Left lung (tissue), 10 donors: ENCODE results near the gene SYTL3. TPM values are rescaled to one million over a fixed set of nuclear protein-coding genes. Genes with fewer than 3 reads are reported as not detected.

ENCODE experiments used
- ATAC-seq: fragments of 200-7000 bp; cut with Tn5 transposase; one replicate; pipeline ENCODE4 v1.9.1; 2020; ENCODE audit warnings: moderate library complexity
- DNase-seq, 4 donors: peaks; one replicate each; pipeline ENCODE4 v3.0.0-alpha.2; 2013 to 2020
- H3K27ac ChIP-seq, 2 donors: fragments of 200-600 bp; sonication (generic) in 1 of 2; one replicate each; pipeline versions ENCODE4 v1.5.0 to v1.8.0; 2020 to 2021
- H3K27me3 ChIP-seq, 2 donors: fragments of 200-600 bp; sonication (generic) in 1 of 2; one replicate each; pipeline versions ENCODE4 v1.5.0 to v1.8.0; 2020 to 2021
- H3K36me3 ChIP-seq, 2 donors: fragments of 200-600 bp; sonication (generic) in 1 of 2; one replicate each; pipeline versions ENCODE4 v1.5.0 to v1.8.0; 2020 to 2021
- H3K4me1 ChIP-seq, 2 donors: fragments of 200-600 bp; one replicate each; pipeline ENCODE4 v1.8.0; 2021
- H3K4me3 ChIP-seq, 2 donors: fragments of 200-600 bp; sonication (generic) in 1 of 2; one replicate each; pipeline versions ENCODE4 v1.5.0 to v1.8.0; 2020 to 2021; ENCODE audit warnings: mild to moderate bottlenecking in 1 of 2
- H3K9me3 ChIP-seq, 2 donors: fragments of 200-600 bp; sonication (generic) in 1 of 2; one replicate each; pipeline versions ENCODE4 v1.5.0 to v1.8.0; 2020 to 2021
- intact Hi-C, 2 donors: fragments of 100-400 bp; cut with DNase I; formaldehyde crosslinking; loops; one replicate each; pipeline versions ENCODE4 v1.11.2 to v1.14.2; 2022
- polyA plus RNA-seq, 6 donors: library from polyadenylated mRNA; unstranded; fragments of 120-200 nt; gene quantifications; one replicate each; pipeline ENCODE4 v1.2.1, GENCODE V29; 2013; ENCODE audit not compliant: insufficient read length in 6 of 6
- total RNA-seq, 2 donors: library from RNA; stranded (reverse); fragmentation: NEBNext Ultra II Directional; extraction: Animal tissue kit (Norgen Biotek cat#: 25700); gene quantifications; one replicate each; pipeline ENCODE4 v1.2.1, GENCODE V29; 2021
- TF ChIP-seq, protein P1 (sequence below), 2 donors: fragments of 200-600 bp; sonication (generic) in 1 of 2; IDR thresholded peaks; one replicate each; pipeline versions ENCODE4 v1.5.0 to v1.8.0; 2021; ENCODE audit warnings: antibody characterized with exemption in 2 of 2
- donor health status: DM: no; HTN: yes; CAD: no.
- donor health status: DM: no; HTN: no; CAD: no.

SYTL3 gene
- total and polyA plus RNA-seq, 8 donors: 6.5 to 10.3 (median 8.3) TPM

- Histone ChIP-seq H3K4me3 (no peak overlapping the region), H3K27me3 (no peaks in the 10 kb centered on the region), H3K36me3 (no peaks in the 10 kb centered on the region), H3K27ac (peak overlapping the region; percentile 67 to 77), H3K4me1 (peaks cover 24 to 35% of the 10 kb centered on the region in 2 donors), H3K9me3 (no peaks in the 10 kb centered on the region)
- intact Hi-C loops: no loop called here
- ATAC-seq (peak; percentile 68), DNase-seq (peak in 2 of 4 donors; percentile 59 to 69)
- TF ChIP-seq, protein P1, sequence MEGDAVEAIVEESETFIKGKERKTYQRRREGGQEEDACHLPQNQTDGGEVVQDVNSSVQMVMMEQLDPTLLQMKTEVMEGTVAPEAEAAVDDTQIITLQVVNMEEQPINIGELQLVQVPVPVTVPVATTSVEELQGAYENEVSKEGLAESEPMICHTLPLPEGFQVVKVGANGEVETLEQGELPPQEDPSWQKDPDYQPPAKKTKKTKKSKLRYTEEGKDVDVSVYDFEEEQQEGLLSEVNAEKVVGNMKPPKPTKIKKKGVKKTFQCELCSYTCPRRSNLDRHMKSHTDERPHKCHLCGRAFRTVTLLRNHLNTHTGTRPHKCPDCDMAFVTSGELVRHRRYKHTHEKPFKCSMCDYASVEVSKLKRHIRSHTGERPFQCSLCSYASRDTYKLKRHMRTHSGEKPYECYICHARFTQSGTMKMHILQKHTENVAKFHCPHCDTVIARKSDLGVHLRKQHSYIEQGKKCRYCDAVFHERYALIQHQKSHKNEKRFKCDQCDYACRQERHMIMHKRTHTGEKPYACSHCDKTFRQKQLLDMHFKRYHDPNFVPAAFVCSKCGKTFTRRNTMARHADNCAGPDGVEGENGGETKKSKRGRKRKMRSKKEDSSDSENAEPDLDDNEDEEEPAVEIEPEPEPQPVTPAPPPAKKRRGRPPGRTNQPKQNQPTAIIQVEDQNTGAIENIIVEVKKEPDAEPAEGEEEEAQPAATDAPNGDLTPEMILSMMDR (IDR thresholded peaks at IDR 0.05): no peak
These were observed 57.4 kb downstream of the SYTL3 start for GRCh38 chr6:158707120-158707820.

- Histone ChIP-seq H3K4me1 (peaks cover 24 to 35% of the 10 kb centered on the region in 2 donors), H3K36me3 (no peaks in the 10 kb centered on the region), H3K9me3 (no peaks in the 10 kb centered on the region), H3K27me3 (no peaks in the 10 kb centered on the region), H3K4me3 (no peak overlapping the region), H3K27ac (peak overlapping the region; percentile 67 to 77)
- TF ChIP-seq, protein P1 (IDR thresholded peaks at IDR 0.05): no peak
- ATAC-seq (peak; percentile 60), DNase-seq (peak in 1 of 4 donors; percentile 68)
- intact Hi-C loops: no loop called here
These were observed 58.0 kb downstream of the SYTL3 start for GRCh38 chr6:158707821-158708195.

DNA sequence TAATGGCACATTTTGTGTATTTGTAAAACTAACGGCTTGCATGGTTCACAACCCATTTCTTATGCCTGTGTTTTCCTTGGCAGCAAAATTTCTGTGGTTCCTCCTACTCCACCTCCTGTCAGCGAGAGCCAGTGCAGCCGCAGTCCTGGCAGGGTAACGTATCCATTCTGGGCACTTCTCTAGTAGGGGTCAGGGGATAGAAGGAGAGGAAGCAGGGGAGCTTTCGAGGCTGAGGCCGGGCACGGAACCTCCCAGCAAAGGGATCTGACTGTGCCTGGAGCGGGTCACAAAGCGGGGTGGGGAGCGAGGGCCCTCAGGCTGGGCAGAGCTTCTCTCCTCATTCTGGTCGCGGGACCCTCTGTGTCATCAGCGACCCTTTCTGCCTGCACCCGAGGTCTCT lies 58.4 kb downstream of the SYTL3 start:
- Histone ChIP-seq H3K27me3 (no peaks in the 10 kb centered on the region), H3K4me3 (no peak overlapping the region), H3K36me3 (no peaks in the 10 kb centered on the region), H3K27ac (peak overlapping the region; percentile 67 to 77), H3K4me1 (peaks cover 24 to 35% of the 10 kb centered on the region in 2 donors), H3K9me3 (no peaks in the 10 kb centered on the region)
- DNase-seq (peak in 1 of 4 donors; percentile 61), ATAC-seq (peak; percentile 2)
- intact Hi-C loops: no loop called here
- TF ChIP-seq, protein P1 (IDR thresholded peaks at IDR 0.05): no peak

DNA sequence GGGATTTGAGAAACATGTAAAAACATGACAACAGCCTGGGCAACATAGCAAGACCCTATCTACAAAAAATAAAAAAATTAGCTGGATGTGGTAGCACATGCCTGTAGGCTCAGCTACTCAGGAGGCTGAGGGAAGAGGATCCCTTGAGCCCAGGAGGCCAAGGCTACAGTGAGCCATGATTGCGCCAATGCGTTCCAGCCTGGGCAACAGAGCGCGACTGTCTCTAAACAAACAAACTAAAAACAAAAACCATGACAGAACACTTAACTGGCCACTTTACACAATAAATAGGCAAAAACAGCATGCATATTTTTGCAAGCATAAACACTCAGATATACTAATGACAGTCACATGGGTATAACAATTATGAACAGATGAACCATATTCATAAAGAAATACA lies 60.0 kb downstream of the SYTL3 start:
- intact Hi-C loops: no loop called here
- ATAC-seq (no peak), DNase-seq (no peak)
- Histone ChIP-seq H3K4me1 (peaks cover 24 to 28% of the 10 kb centered on the region in 2 donors), H3K27ac (no peak overlapping the region), H3K36me3 (peaks cover 0 to 4% of the 10 kb centered on the region in 2 donors), H3K4me3 (no peak overlapping the region), H3K9me3 (no peaks in the 10 kb centered on the region), H3K27me3 (no peaks in the 10 kb centered on the region)
- TF ChIP-seq, protein P1 (IDR thresholded peaks at IDR 0.05): no peak

DNA sequence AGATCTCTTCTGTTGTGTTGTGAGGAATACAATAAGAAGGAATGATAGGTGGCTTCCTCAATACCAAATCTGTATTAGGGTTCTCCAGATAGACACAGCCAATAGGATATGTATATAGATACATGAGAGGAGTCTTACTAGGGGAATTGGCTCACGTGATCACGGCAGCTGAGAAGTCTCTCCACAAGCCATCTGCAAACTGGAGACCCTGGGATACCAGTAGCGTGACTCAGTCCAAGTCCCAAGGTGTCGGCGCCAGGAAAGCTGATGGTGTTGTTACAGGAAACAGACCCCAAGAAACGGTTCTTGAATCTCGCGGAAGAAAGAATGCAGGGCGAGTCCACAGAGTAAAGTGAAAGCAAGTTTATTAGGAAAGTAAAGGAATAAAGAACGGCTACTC lies 61.4 kb downstream of the SYTL3 start:
- peak overlapping the region in 1 of 2 donors; percentile 8 for H3K27ac ChIP-seq
- peak in 1 of 4 donors; percentile 61 for DNase-seq
- intact Hi-C loops: no loop called here

More for the DNA sequence above, 61.4 kb downstream of the SYTL3 start:
- TF ChIP-seq, protein P1 (IDR thresholded peaks at IDR 0.05): no peak
- H3K4me1 ChIP-seq: peaks cover 20 to 34% of the 10 kb centered on the region in 2 donors
- H3K36me3 ChIP-seq: peaks cover 0 to 4% of the 10 kb centered on the region in 2 donors
- no peak overlapping the region for H3K4me3 ChIP-seq
- no peaks in the 10 kb centered on the region for H3K27me3 ChIP-seq
- ATAC-seq: no peak
- no peaks in the 10 kb centered on the region for H3K9me3 ChIP-seq
